Measurements from ENCODE around the gene ROBO1. TPM values are rescaled to one million over a fixed set of nuclear protein-coding genes. Genes with fewer than 3 reads are reported as not detected.

The ROBO1 gene
- polyA plus RNA-seq, 1 donor: 16.2 TPM

DNA sequence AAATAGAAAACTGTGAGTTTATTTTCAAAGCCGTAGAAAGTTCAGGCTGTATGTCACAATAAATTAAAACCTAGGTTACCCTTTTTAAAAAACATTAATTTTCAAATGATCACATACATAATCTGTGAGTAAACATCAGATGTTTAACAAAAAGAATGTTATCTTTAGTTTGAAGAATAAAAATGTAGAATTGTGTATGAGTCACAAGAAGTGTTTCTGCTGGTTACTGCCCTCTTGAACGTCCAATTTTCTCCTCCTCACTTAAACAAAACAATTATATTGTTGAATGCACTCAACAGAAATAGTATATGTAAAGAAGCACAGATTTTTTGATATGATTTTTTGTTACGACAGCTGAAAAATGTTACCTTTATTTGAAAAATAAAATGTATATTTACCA lies 855.1 kb downstream of the ROBO1 start:
- WGBS (ENCODE audit: insufficient coverage, low lambda C conversion rate): 100% methylated on average over 1 of the region's 3 CpGs
- Histone ChIP-seq H3K27ac (ENCODE audit: low read length) (no peak overlapping the region), H3K36me3 (ENCODE audit: control insufficient read depth, insufficient read depth, low read length) (no peaks in the 10 kb centered on the region)

GRCh38 chr3:78912259-78912658 lies 855.5 kb downstream of the ROBO1 start:
- WGBS (ENCODE audit: insufficient coverage, low lambda C conversion rate): 70% methylated on average over 4 of the region's 5 CpGs
- H3K4me1 ChIP-seq (ENCODE audit: control insufficient read depth, insufficient read depth, low read length): no peaks in the 10 kb centered on the region
- no peak overlapping the region for H3K4me3 ChIP-seq (ENCODE audit: low read length)
- H3K27ac ChIP-seq (ENCODE audit: low read length): no peak overlapping the region
- H3K9me3 ChIP-seq (ENCODE audit: control insufficient read depth, low read depth, low read length): no peaks in the 10 kb centered on the region
- no peak for DNase-seq
- no peaks in the 10 kb centered on the region for H3K36me3 ChIP-seq (ENCODE audit: control insufficient read depth, insufficient read depth, low read length)
- no peaks in the 10 kb centered on the region for H3K27me3 ChIP-seq (ENCODE audit: control insufficient read depth, insufficient read depth, low read length)

More for the DNA sequence above, 855.1 kb downstream of the ROBO1 start:
- no peaks in the 10 kb centered on the region for H3K27me3 ChIP-seq (ENCODE audit: control insufficient read depth, insufficient read depth, low read length)
- H3K4me3 ChIP-seq (ENCODE audit: low read length): no peak overlapping the region
- no peaks in the 10 kb centered on the region for H3K9me3 ChIP-seq (ENCODE audit: control insufficient read depth, low read depth, low read length)
- no peaks in the 10 kb centered on the region for H3K4me1 ChIP-seq (ENCODE audit: control insufficient read depth, insufficient read depth, low read length)
- DNase-seq: no peak

DNA sequence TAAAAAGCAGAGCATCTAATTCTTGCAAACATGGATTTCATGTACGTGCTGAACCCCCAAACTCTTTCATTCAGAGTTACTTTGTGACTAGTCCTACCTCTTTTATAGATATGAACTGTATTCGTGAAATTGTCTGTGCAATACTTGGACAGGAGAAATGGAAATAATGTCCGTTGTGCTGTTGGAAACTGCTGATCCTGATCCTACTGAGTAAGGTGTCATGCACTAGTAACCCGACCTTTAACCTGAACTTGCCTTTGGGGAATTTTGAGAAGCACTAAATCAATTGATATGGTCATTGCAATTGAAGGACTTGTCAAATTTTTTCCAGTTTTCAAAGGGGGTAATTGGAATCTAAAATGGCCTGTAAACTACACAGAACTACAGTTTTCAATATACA lies 856.4 kb downstream of the ROBO1 start:
- H3K36me3 ChIP-seq (ENCODE audit: control insufficient read depth, insufficient read depth, low read length): no peaks in the 10 kb centered on the region
- no peak overlapping the region for H3K4me3 ChIP-seq (ENCODE audit: low read length)
- WGBS (ENCODE audit: insufficient coverage, low lambda C conversion rate): 100% methylated on average over 1 of the region's 4 CpGs
- H3K27ac ChIP-seq (ENCODE audit: low read length): no peak overlapping the region
- H3K4me1 ChIP-seq (ENCODE audit: control insufficient read depth, insufficient read depth, low read length): no peaks in the 10 kb centered on the region
- H3K9me3 ChIP-seq (ENCODE audit: control insufficient read depth, low read depth, low read length): no peaks in the 10 kb centered on the region
- no peaks in the 10 kb centered on the region for H3K27me3 ChIP-seq (ENCODE audit: control insufficient read depth, insufficient read depth, low read length)
- no peak for DNase-seq

DNA sequence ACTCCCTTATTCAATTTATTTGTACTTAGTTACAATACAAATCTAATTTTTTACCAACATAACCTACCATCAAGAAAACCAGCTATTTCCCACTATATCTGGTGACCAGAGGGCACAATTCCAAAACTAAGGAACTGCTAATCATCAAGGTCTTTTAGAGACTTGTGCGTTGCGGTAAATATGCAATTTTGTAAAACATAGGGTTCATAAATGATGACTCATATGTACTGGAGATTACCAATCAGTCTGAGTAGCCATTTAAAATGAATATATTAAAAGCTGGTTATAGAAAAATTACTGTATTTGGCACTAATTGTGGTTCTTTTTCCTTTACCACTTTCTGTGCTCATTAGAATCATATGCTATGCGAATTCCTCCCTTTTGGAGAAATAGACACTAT lies 859.6 kb downstream of the ROBO1 start:
- no peak overlapping the region for H3K4me3 ChIP-seq (ENCODE audit: low read length)
- H3K27ac ChIP-seq (ENCODE audit: low read length): no peak overlapping the region
- WGBS (ENCODE audit: insufficient coverage, low lambda C conversion rate): 100% methylated on average over 1 of the region's 3 CpGs
- no peak for DNase-seq
- H3K27me3 ChIP-seq (ENCODE audit: control insufficient read depth, insufficient read depth, low read length): no peaks in the 10 kb centered on the region
- H3K9me3 ChIP-seq (ENCODE audit: control insufficient read depth, low read depth, low read length): no peaks in the 10 kb centered on the region
- H3K4me1 ChIP-seq (ENCODE audit: control insufficient read depth, insufficient read depth, low read length): no peaks in the 10 kb centered on the region
- H3K36me3 ChIP-seq (ENCODE audit: control insufficient read depth, insufficient read depth, low read length): no peaks in the 10 kb centered on the region

- H3K4me1 ChIP-seq (ENCODE audit: control insufficient read depth, insufficient read depth, low read length): no peaks in the 10 kb centered on the region
- no peaks in the 10 kb centered on the region for H3K36me3 ChIP-seq (ENCODE audit: control insufficient read depth, insufficient read depth, low read length)
- H3K4me3 ChIP-seq (ENCODE audit: low read length): no peak overlapping the region
- no peak for DNase-seq
- no peak overlapping the region for H3K27ac ChIP-seq (ENCODE audit: low read length)
- H3K27me3 ChIP-seq (ENCODE audit: control insufficient read depth, insufficient read depth, low read length): no peaks in the 10 kb centered on the region
- 67% methylated on average over 1 of the region's 2 CpGs for WGBS (ENCODE audit: insufficient coverage, low lambda C conversion rate)
- no peaks in the 10 kb centered on the region for H3K9me3 ChIP-seq (ENCODE audit: control insufficient read depth, low read depth, low read length)
Measured at GRCh38 chr3:78907367-78907766, 860.4 kb downstream of the ROBO1 start.

DNA sequence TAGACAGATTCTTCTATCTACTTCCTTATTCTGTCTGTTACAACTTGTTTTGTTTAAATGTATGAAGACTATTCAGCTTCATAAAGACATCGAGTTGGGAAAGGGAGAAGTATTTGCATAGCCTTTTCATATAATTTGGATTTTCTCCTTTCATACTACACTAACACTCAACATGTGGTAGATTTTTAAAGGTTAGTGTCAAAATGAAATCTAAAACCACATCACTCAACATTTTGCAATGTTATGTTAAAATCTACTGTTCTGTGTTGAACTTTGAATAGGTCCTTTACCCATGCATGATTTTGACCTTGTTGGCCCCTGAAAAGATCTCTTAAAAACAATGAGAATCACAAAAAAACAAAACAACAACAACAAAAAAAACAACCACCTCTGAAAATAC lies 860.9 kb downstream of the ROBO1 start:
- no peaks in the 10 kb centered on the region for H3K9me3 ChIP-seq (ENCODE audit: control insufficient read depth, low read depth, low read length)
- H3K4me1 ChIP-seq (ENCODE audit: control insufficient read depth, insufficient read depth, low read length): no peaks in the 10 kb centered on the region
- H3K36me3 ChIP-seq (ENCODE audit: control insufficient read depth, insufficient read depth, low read length): no peaks in the 10 kb centered on the region
- 100% methylated on average over 1 of the region's 1 CpG for WGBS (ENCODE audit: insufficient coverage, low lambda C conversion rate)
- H3K27me3 ChIP-seq (ENCODE audit: control insufficient read depth, insufficient read depth, low read length): no peaks in the 10 kb centered on the region
- no peak overlapping the region for H3K27ac ChIP-seq (ENCODE audit: low read length)
- no peak for DNase-seq
- H3K4me3 ChIP-seq (ENCODE audit: low read length): no peak overlapping the region

- no peak overlapping the region for H3K4me3 ChIP-seq (ENCODE audit: low read length)
Measured at GRCh38 chr3:78906245-78906644, 861.6 kb downstream of the ROBO1 start.

GRCh38 chr3:78905700-78906099 lies 862.1 kb downstream of the ROBO1 start:
- H3K4me1 ChIP-seq (ENCODE audit: control insufficient read depth, insufficient read depth, low read length): no peaks in the 10 kb centered on the region
- no peak overlapping the region for H3K4me3 ChIP-seq (ENCODE audit: low read length)
- H3K27ac ChIP-seq (ENCODE audit: low read length): no peak overlapping the region
- no peak for DNase-seq
- no peaks in the 10 kb centered on the region for H3K36me3 ChIP-seq (ENCODE audit: control insufficient read depth, insufficient read depth, low read length)
- no peaks in the 10 kb centered on the region for H3K9me3 ChIP-seq (ENCODE audit: control insufficient read depth, low read depth, low read length)
- no peaks in the 10 kb centered on the region for H3K27me3 ChIP-seq (ENCODE audit: control insufficient read depth, insufficient read depth, low read length)
- 80% methylated on average over 1 of the region's 3 CpGs for WGBS (ENCODE audit: insufficient coverage, low lambda C conversion rate)

More at GRCh38 chr3:78906245-78906644, 861.6 kb downstream of the ROBO1 start:
- Histone ChIP-seq H3K4me1 (ENCODE audit: control insufficient read depth, insufficient read depth, low read length) (no peaks in the 10 kb centered on the region), H3K9me3 (ENCODE audit: control insufficient read depth, low read depth, low read length) (no peaks in the 10 kb centered on the region), H3K27ac (ENCODE audit: low read length) (no peak overlapping the region), H3K36me3 (ENCODE audit: control insufficient read depth, insufficient read depth, low read length) (no peaks in the 10 kb centered on the region), H3K27me3 (ENCODE audit: control insufficient read depth, insufficient read depth, low read length) (no peaks in the 10 kb centered on the region)
- no peak for DNase-seq

DNA sequence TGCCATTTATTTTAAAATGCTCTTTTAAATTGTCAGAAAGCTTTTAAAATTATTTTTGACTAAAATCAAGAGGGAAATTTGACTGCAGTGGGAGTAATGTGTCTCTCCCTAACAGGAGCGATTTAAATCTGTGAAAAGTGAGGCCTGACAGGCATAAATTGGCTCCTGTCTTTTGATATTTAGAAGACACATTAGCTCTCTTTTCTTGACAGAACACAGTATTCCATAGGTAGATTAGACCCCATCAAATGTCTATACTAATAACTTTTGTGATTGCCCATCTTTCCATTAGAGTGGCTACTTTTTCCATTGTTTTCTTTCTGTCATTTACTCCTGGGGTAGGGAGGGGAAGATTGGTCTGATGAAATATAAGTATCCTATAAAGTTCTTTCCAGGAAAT lies 866.3 kb downstream of the ROBO1 start:
- no peaks in the 10 kb centered on the region for H3K27me3 ChIP-seq (ENCODE audit: control insufficient read depth, insufficient read depth, low read length)
- H3K36me3 ChIP-seq (ENCODE audit: control insufficient read depth, insufficient read depth, low read length): no peaks in the 10 kb centered on the region
- H3K27ac ChIP-seq (ENCODE audit: low read length): no peak overlapping the region
- no peaks in the 10 kb centered on the region for H3K4me1 ChIP-seq (ENCODE audit: control insufficient read depth, insufficient read depth, low read length)
- no CpG with 5 or more reads among the region's 1 CpG for WGBS (ENCODE audit: insufficient coverage, low lambda C conversion rate)
- DNase-seq: no peak
- H3K4me3 ChIP-seq (ENCODE audit: low read length): no peak overlapping the region
- no peaks in the 10 kb centered on the region for H3K9me3 ChIP-seq (ENCODE audit: control insufficient read depth, low read depth, low read length)

DNA sequence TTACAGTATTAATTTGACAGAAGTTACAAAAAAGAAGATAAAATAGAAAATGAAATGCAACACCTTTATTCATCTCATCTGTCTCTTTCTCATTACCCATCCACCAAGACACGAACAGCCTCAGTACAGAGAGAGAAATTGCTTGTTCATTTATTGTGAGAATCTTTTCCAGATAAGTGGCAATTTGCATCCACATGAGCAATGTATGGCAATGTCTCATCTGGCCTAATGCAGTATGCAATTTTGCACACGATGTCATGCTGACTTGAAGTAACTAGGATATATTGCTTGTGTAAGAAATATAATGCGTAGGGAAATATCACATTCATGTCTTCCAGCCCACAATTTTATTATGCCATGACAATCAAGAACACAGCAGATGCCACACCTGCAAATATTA lies 866.9 kb downstream of the ROBO1 start:
- no peak overlapping the region for H3K27ac ChIP-seq (ENCODE audit: low read length)
- no peaks in the 10 kb centered on the region for H3K4me1 ChIP-seq (ENCODE audit: control insufficient read depth, insufficient read depth, low read length)
- no peak for DNase-seq
- no peak overlapping the region for H3K4me3 ChIP-seq (ENCODE audit: low read length)
- no peaks in the 10 kb centered on the region for H3K36me3 ChIP-seq (ENCODE audit: control insufficient read depth, insufficient read depth, low read length)
- 86% methylated on average over 2 of the region's 3 CpGs for WGBS (ENCODE audit: insufficient coverage, low lambda C conversion rate)
- no peaks in the 10 kb centered on the region for H3K27me3 ChIP-seq (ENCODE audit: control insufficient read depth, insufficient read depth, low read length)
- no peaks in the 10 kb centered on the region for H3K9me3 ChIP-seq (ENCODE audit: control insufficient read depth, low read depth, low read length)

GRCh38 chr3:78900426-78900825 lies 867.4 kb downstream of the ROBO1 start:
- Histone ChIP-seq H3K27ac (ENCODE audit: low read length) (no peak overlapping the region), H3K4me1 (ENCODE audit: control insufficient read depth, insufficient read depth, low read length) (no peaks in the 10 kb centered on the region), H3K9me3 (ENCODE audit: control insufficient read depth, low read depth, low read length) (no peaks in the 10 kb centered on the region), H3K4me3 (ENCODE audit: low read length) (no peak overlapping the region), H3K36me3 (ENCODE audit: control insufficient read depth, insufficient read depth, low read length) (no peaks in the 10 kb centered on the region), H3K27me3 (ENCODE audit: control insufficient read depth, insufficient read depth, low read length) (no peaks in the 10 kb centered on the region)
- WGBS (ENCODE audit: insufficient coverage, low lambda C conversion rate): 88% methylated on average over 1 of the region's 1 CpG
- DNase-seq: no peak
